GM18502 (cell line): ENCODE results near the gene LMNTD2.
"Not testable (repeated sequence)": the region's sequence is repeated elsewhere in the genome, so short reads cannot be mapped to it uniquely, and the experiment has no call there.

Experiments
- ATAC-seq: cut with Tn5 transposase; IDR thresholded peaks from one replicate; pipeline ENCODE4 v1.9.1; 2021; ENCODE audit warnings: mild to moderate bottlenecking; ENCODE audit not compliant: unreplicated experiment, poor library complexity

Gene LMNTD2

GRCh38 chr11:587978-588380, 27.4 kb upstream of the LMNTD2 start:
- ATAC-seq, result no peak

- ATAC-seq, result no peak
Measured at GRCh38 chr11:587546-587945, 27.0 kb upstream of the LMNTD2 start.

GRCh38 chr11:586376-587316, 26.1 kb upstream of the LMNTD2 start:
- ATAC-seq, result no peak

GRCh38 chr11:584287-584686, 23.7 kb upstream of the LMNTD2 start:
- no peak for ATAC-seq

- no peak for ATAC-seq
Measured at GRCh38 chr11:581752-582151, 21.2 kb upstream of the LMNTD2 start.

GRCh38 chr11:581342-581741, 20.8 kb upstream of the LMNTD2 start:
- no peak for ATAC-seq

- no peak for ATAC-seq
Measured at GRCh38 chr11:579830-580601, 19.5 kb upstream of the LMNTD2 start.

GRCh38 chr11:578276-579035, 17.9 kb upstream of the LMNTD2 start:
- ATAC-seq, result no peak

GRCh38 chr11:577611-577894, 17.0 kb upstream of the LMNTD2 start:
- no peak for ATAC-seq

GRCh38 chr11:576811-577610, 16.5 kb upstream of the LMNTD2 start:
- ATAC-seq, result no peak

- peak; percentile 84 for ATAC-seq
Measured at GRCh38 chr11:575996-576768, 15.6 kb upstream of the LMNTD2 start, which contains the start of gene PHRF1. TSS of gene PHRF1 (plus strand) at chr11:576470. CDS start at chr11:581513, 5,043 bp downstream.

GRCh38 chr11:575313-575995, 14.9 kb upstream of the LMNTD2 start:
- ATAC-seq, result peak; percentile 37

- no peak for ATAC-seq
Measured at GRCh38 chr11:574632-575312, 14.2 kb upstream of the LMNTD2 start.

- ATAC-seq, result not testable (repeated sequence)
Measured at GRCh38 chr11:574031-574570, 13.6 kb upstream of the LMNTD2 start.

GRCh38 chr11:573146-573759, 12.7 kb upstream of the LMNTD2 start:
- no peak for ATAC-seq

- no peak for ATAC-seq
Measured at GRCh38 chr11:571802-572185, 11.3 kb upstream of the LMNTD2 start.

GRCh38 chr11:569158-569885, 8.8 kb upstream of the LMNTD2 start:
- peak; percentile 4 for ATAC-seq
